Kidney glomerular epithelial cell (primary cell): ENCODE measurements around the gene PPME1.

Source experiments
- DNase-seq: peaks from one replicate; lab custom pipeline; 2025; lab: John Stamatoyannopoulos, UW

The PPME1 gene

DNA sequence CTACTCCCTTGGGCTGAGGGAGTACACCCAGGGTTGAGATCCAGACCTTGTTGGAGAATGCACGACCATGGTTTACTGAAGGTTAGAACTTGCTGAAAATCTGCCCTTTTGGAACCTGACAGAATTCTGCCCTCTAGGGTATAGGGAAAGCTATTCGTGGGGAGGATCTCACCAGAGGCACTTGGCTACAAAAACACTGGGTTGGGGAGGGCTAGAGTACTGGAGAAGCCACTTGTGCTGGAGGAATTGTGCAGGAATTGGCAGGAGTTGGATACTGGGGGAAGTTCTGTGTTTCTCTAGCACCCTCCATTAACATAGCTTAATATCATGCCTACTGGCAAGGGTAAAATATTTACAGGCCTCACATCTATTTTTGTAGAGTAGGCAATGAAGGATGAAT, 55.8 kb downstream of the PPME1 start:
- no peak for DNase-seq

DNA sequence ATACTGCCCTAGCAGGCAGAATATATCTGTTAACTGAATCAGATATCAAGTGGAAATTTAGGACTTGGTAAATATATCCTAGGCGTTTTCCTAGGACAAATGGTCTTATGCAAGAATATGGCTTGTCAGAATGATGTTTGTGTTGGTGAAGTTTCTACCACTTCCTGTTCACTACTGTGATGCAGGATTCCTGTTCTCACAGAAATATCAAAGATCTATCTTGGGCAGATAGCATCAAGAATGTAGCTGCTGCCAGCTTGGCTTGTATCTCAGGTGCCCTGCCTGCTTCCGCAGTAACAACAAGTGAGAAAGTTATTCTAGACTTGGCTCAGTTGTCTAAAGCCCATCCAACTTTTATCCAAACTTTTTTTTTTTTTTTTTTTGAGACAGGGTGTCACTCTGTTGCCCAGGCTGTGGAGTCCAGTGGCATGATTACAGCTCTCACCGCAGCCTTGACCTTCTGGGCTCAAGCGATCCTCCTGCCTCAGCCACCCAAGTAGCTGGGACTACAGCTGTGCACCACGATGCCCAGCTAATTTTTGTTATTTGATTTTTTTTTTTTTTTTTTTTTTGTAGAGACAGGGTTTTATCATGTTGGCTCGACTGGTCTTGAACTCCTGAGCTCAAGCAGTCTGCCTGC, 61.3 kb downstream of the PPME1 start:
- no peak for DNase-seq

DNA sequence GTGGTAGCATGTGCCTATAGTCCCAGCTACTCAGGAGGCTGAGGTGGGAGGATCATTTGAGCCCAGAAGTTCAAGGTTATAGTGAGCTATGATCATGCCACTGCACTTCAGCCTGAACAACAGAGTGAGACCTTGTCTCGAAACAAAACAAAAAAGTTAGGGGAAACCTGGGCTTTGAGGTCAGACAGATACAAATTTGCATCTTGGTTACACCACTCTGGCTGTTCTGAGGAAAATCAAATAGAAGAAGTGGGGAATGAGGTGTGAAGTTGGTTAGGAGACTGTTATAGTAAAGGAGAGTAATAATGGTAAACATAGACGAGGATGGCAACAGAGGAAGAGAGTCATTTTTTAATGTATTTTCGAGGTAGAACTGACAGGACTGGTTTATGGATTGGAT, 62.6 kb downstream of the PPME1 start:
- no peak for DNase-seq

DNA sequence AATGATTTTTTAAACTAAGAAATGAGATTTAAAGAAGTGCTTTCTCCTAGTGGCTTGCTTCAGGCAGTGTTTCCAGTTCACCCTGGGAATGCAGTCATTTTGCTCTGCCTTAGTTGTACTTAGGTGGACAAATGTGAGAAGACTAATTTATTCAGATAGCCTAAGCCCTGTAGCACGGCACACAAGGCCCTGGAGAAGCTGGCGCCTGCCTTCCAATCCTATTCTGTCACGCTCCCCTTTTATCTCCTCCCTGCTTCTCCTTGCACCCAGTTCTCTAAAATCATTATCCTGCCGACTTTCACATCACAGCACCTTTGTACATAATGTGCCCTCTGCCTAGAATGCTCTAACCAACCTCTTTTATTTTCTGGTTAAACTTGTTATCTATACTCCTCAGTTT, 64.0 kb downstream of the PPME1 start:
- DNase-seq: no peak

DNA sequence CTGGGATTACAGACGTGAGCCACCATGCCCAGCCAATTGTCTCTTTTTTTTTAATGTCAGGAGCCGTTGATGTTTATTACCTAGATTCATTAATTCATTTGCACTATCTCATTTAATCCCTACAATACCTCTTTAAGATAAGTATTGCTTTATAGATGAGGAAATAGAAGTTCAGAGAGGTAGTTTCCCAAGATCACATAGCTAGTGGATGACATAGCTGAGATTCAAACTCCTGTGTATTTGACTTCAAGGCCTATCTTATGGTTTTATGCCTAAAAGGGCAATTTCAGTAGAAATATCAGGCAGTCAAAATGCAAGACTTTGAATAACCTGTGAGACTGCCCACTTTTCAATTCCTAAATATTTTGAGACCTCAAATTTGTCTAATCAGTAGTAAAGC, 66.5 kb downstream of the PPME1 start:
- DNase-seq: no peak

DNA sequence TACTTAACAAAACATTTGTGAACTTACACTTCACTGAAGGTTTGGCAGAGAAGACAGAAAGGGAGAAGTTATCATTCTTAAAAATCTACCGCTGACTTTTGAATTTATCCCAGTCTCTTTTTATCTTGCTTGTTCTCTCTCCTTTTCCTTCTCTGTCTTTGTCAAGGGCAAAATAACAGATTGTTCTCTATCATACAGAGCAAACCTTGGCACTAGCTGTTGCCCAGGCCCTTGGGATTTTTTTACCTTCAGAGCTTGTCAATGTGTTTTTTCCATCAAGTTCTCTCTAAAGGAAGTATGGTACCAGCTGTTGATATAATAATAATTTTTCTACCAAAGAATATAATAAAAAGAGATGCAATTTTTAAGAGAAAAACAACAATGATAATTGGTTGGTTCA, 67.2 kb downstream of the PPME1 start:
- no peak for DNase-seq

DNA sequence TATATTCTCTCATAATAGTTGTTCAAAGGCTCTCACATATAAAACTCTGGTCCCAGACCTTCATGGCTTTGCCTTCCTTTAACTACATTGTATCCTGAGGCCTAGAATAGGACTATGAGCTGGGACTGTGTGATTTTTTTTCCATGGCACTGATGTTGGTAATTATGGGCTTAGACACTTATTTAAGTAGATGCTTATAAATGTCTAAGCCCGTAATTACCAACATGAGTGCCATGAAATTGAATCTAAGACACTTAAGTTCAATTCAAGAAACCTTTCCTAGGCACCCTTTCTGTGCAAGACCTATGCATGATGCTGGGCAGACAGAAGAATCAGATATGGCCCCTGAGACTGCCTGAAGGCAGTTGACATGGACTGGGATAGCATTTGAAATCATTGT, 77.4 kb downstream of the PPME1 start:
- DNase-seq: no peak

DNA sequence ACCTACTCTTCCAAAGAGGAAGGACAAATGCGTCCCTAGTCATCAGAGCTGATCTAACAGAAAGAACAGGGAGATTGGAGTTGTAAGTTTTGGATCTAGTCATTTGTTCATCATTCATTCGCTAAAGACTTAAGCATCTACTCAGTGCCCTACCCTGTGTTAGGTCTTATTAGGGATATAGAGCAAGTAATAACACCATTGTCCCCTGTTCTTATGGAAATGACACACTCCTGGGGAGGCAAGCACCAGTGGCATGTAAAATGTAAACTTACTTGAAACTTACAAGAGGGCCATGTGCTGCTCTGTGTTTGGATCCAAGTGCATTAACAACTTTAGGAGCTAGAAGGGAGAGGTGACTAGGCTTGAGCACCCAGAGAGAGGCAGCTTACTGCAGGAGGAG, 78.4 kb downstream of the PPME1 start:
- no peak for DNase-seq

DNA sequence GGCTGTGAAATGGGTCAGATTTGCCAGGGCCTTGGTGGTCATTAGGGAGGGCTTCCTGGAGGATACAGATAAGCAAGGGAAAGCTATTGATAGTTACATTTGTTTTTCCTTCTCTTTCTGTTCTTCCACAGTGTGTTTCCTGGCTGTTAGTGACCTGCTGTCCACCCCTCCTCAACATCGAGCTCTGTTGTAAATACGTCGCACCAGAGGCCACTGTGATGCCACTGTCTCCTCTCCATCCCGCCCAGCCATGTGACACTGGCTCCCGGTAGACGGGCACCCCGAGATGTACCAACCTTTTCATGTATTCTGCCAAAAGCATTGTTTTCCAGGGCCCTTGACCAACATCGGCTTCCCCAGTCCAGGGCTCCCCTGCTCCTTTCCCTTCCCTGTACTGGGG, 82.3 kb downstream of the PPME1 start:
- DNase-seq: no peak

DNA sequence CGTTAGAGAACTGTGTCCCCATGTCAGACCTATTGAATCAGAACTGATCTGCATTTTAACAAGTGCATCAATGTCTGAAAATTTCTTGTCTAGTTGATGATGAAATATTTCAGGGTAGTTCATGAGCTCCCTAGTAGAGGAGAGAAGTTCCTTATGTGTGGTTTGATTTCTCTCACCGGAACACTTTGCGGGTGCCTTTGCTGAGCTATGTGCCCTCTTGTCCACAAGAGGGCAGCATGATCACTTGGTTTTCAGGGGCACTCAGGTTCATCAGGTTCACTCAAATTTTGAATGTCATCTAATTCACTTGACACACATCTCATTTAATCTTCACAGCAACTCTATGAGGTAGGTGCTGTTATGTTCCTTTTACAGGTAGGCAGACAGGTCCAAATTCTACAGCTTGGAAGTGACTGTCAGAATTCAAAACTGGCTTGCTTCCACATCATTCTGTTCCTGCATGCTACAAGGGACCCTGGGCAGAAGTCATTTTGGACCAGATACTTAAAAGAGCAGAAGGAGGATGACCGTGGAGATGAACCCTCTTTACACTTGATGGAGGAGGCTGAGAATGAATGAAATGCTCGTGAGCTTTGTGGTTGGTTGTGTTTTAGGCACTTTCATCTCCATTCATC, 84.8 kb downstream of the PPME1 start:
- DNase-seq: peak; percentile 38

DNA sequence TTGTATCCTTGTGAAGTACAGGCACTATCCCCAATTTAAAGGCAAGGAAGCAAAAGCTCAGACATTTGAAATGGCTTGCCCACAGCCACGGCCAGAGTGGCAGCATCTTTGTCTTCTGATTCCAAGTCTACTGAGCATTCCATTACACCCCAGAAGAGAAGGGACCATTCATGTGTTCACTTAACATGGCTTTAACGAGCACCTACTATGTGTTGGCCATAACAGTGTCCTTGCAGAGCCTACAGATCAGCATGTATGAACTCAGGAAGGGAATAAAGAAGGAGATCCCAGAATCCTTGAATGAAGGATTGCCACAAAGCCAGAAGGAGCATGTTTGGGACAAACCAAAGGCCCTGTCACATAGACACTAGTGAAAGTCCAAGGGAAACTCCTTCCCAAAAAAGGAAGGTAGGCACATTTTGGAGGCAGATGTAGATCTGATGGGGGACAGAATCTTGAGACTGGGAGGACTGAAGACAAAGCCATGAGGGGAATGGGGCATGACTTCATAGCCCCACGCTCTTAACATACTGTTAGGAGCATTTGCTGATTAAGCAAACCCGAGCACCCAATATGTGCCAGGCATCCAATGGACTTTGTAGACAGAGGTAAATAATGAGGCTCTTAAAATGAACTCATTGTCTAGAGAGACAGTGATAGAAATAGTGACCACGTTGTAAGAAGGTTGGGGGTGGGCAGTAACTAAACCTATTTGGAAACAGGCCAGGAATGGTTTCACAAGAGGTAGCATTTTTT, 85.5 kb downstream of the PPME1 start:
- no peak for DNase-seq

DNA sequence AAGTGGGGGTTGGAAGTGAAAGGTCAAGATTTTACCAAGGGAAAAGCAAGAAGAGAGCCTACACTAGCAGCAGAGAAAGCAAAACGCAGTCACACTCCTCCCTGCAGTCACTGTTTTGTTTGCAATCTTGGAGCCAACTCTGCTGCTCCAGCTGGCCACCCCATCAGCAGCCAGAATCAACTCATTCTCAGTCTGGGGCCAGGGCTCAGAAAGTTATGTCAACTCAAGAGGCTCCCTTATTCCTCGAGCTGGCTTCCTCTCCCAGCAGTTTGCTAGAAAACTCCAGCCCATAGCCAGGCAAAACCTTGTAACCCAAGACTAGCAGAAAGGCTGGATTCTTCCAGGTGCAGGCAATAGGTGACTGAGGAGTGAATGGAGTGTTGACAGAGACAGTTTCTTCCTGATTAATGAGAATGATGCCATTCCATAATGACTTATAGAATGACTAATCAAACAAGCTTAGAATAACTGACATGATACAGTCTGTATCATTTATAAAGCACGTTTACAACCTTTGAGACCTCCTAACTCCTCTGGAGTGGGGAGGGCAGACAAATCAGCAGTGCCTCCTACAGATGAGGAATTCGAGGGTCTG, 87.0 kb downstream of the PPME1 start:
- no peak for DNase-seq

DNA sequence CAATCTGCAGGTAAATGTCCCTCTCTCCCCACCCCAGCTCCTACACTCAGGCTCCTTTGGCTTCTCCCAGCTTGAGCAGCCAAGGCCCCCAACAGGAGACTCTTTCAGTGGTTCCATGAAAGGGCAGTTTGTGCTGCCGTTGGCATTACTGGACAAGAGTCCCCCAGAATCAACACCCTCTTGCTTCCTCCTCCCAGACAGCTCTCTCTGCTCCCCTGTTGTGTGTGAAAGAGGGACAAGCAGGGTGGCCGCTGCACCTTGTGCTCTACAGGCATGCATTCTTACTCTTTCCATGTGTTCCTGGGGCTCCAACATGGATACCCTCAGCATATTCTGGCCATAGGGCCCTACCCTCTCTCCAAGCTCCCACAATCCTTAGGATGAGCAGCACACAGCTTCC, 91.6 kb downstream of the PPME1 start:
- DNase-seq: no peak

DNA sequence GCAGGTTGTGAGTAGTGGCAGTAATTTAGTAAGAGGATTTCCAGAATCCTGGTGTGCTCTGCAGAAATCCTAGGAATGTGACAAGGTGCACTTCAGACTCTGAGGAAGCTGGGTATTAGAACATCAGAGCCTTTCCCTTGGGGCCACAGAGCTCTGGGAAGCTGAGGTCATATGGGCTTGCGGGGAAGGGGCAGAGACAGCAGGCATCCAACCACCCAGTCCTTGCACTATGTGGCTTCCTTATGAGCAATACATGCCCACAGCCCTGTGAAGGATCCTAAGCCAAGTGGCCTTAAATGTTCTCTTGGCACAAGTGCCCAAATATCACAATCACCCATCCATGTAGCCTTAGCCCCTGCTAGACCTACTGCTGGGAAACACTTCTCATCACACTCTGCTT, 94.2 kb downstream of the PPME1 start:
- DNase-seq: no peak

DNA sequence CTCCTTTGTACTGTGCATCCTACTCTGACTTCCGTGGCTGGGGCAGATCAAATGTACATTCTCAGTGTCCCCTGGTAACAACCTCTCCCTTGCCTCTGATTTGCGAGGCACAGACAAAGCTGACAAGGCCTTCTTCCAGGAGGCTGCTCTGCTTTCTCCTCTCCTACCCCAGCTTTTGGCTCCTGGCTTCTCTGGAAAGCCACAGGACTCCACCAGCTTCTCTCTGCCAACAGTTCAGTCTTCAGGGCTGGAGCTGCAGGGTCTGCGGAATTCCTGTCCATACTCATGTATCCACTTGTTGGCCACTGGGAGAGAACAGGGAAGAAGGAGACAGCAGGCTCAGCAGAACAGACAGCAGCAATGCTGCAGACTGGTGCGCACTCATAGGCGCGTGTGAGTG, 95.9 kb downstream of the PPME1 start:
- no peak for DNase-seq

DNA sequence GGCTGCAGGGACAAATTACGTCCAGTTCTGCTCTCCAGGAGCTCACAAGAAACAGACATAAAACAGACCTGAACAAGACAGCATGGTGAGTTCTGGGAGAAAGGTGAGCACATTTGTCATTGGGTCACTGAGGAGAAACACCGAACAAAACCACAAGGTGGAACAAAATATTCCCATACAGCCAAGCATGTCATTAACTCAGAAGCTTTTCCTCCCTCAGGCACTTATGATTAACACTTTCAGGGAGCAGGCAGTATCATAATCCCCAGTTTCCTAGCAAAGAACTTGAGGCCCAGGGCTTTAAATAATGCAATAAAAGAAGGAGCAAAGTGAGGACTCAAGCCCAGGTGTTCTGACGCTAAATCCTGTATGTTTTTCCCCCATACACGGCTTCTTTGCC, 97.4 kb downstream of the PPME1 start:
- DNase-seq: no peak

DNA sequence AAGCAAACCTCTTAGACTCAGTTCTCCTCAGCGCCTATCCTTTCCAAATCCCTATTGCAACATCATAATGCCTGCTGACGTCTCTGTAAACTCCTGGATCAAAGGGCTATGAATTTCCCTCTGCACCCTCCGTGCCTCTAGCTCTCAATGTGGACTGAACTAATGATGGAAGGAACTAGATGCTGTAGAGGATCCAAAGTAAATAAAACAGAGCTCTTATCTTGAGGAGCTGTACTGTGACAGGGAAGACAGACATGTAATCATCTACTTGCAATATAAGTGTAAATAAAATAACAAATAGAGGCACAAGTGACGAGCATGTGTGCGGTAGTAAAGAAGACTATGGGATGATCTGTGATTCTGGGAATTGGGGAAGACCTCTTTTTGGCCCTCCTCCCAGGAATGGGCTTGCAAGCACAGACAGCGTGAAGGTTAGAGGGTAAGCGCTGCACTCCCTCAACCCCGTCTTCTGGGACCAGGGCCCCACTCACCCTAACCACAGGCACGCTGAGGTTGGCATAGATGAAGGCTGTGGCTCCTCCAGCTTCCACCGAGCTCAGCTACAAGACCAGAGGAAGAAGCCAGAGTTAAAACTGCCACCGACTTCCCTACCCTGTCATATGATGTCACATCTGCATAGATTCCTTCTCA, 98.2 kb downstream of the PPME1 start:
- no peak for DNase-seq

DNA sequence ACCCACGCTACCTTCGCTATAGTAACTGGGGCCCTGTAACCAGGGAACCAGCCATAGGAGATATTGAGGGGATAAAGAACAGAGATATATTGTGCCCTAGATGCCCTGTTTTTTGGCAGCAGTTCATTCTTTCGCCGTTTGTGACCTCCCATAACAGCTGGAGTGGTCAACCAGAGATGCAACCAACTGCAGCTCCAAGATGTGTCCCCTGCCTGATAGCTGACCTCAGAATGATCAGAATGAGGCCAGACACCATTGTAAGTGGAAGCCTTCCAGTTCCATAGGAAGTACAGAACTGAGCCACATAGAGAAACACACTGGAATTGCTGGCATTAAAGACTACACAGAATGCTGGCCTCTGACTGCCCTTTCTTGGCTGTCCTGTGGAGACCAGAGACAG, 101.2 kb downstream of the PPME1 start:
- no peak for DNase-seq

DNA sequence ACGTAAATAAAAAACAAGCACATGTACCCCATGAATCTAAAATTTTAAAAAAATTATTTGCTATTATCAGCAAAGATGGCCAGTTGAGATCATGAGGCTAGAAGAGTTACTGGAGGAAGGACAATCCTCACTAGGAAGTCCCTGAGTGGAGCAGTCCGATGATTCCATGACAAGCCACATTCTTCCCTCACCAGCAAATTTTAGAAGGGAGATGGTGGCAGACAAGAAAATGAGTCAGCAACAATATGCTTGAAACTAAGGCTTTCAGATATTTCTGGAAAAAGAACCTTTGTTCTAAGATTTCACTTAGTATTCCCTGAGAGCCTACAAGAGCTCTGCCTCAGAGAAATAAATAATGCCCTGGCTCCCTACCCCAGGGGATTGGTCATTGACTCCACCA, 105.5 kb downstream of the PPME1 start:
- DNase-seq: no peak

DNA sequence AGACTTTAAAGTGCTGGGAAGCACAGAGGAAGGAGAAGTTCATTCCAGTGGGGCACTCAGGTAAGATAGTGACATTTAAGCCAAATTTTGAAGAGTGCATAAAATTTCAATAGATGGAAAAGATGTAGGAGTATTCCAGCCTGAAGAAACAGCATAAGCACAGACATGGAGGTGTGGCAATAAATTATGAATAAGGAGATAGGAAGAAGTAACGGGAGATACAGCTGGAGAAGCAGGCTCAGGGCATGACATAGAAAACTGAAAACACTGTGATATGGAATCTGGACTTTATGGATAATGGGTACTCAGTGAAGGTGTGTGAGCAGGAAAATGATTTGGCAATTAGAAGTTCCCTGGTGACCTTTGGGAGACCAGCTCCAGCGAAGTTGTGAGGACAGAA, 107.0 kb downstream of the PPME1 start:
- DNase-seq: no peak

DNA sequence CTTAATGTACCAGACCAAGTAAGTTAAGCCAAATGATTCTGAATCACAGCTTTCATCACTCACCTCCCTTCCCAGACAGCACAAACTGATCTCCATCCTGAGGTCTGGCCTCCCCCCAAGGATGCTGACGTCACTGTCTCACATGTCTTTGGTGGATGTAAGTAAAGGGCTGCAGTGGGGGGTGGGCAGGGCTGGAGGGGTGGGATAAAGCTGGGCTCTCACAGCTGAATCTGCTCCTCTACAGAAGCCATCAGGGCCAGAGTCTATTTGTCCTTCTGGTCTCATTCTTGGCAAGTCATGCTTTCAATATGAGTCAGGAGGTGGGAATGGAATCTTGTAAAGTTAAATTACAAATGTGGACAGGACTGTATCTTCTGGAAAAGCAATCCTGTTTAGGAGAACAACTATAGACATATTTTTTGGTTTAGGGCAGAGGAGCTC, 107.7 kb downstream of the PPME1 start:
- peak; percentile 92 for DNase-seq

DNA sequence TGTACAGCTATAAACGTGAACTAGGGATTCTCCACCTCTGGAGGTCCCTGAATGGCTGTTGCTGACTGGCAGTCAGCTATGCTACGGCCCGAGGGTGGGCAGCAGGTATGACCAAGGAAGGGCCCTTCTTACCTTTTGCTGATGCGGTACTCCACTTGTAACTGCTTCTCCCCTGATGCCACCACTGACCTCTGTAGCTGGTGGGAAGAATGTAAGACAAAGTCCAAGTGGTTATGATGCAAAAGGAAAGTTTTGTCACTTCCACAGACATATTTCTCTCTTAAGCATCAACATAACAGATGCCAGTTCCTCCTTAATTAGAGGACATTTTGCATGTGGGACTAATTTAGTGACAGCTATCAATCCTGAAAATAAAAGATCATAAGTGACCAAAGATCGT, 108.2 kb downstream of the PPME1 start:
- no peak for DNase-seq

DNA sequence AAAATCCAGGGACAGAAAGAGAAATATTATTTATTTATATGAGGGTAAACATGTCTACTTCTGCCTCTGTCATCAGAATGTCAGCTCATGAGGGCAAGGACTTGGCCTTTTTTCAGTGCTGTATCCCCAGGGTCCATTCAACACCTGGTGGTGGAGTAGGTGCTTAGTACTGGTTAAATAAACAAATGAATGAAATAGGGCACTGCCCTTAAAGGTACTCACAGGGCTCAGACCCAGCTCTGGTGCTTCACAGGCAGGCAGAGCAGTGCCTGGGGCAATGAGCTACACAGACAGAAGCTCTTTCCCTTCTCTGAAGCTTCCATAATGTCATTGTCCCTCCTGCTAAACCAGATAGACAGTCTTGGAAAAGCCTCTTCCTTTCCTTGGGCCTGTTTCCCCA, 109.4 kb downstream of the PPME1 start:
- DNase-seq: no peak
